SK-N-SH (cell line): ENCODE results near the gene ZKSCAN2.

Source experiments
- CHD2 ChIP-seq: fragments of 150-350 bp; IDR thresholded peaks from 2 replicates; pipeline ENCODE4 v1.6.1; 2018; ENCODE audit warnings: low read length; ENCODE audit not compliant: partially characterized antibody
- ELF1 ChIP-seq: IDR thresholded peaks from 2 replicates; pipeline ENCODE4 v1.4.0; 2012
- EP300 ChIP-seq, 2 experiments: IDR thresholded peaks; 2 replicates each; pipeline versions ENCODE4 v1.4.0 to v1.6.1; 2012; ENCODE audit warnings: borderline replicate concordance in 1 of 2, low read depth in 1 of 2, low read length in 1 of 2
- MXI1 ChIP-seq: IDR thresholded peaks from 2 replicates; pipeline ENCODE4 v1.6.1; 2012; ENCODE audit warnings: mild to moderate bottlenecking, low read depth, low read length, improper control_type of control experiment
- POLR2AphosphoS5 ChIP-seq: IDR thresholded peaks from 2 replicates; pipeline ENCODE4 v1.6.1; 2012; ENCODE audit warnings: low read depth, low read length
- TAF1 ChIP-seq: IDR thresholded peaks from 2 replicates; pipeline ENCODE4 v1.6.1; 2012; ENCODE audit warnings: low read depth, mild to moderate bottlenecking, low read length, moderate library complexity, borderline replicate concordance
- YY1 ChIP-seq: IDR thresholded peaks from 2 replicates; pipeline ENCODE4 v1.4.0; 2012; ENCODE audit warnings: low read depth, mild to moderate bottlenecking
- TF ChIP-seq, protein P1 (sequence below): fragments of 200-600 bp; sonication (generic); IDR thresholded peaks from 2 replicates; pipeline ENCODE4 v1.6.1; 2017; ENCODE audit warnings: antibody characterized with exemption, mild to moderate bottlenecking, moderate library complexity

DNA sequence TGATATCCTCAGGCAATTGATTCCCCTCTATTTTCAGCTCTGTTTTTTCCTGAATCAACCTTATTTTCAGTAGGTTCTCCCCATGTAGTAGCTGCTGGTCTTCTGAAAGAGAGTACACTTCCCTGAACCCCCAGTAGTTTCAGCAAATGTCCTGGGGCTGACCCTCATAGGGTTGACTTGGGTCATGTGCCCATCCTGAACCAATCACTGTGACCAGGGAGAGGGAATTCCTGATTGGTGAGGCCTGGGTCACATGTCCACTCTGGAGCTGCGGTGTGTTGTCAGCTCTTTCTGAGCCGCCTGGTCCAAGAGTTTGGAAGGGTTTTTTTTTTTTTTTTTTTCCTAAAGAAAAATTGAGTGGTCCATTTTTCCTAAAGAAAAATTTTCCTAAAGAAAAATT is 8.3 kb upstream of the ZKSCAN2 start:
- TF ChIP-seq, protein P1, sequence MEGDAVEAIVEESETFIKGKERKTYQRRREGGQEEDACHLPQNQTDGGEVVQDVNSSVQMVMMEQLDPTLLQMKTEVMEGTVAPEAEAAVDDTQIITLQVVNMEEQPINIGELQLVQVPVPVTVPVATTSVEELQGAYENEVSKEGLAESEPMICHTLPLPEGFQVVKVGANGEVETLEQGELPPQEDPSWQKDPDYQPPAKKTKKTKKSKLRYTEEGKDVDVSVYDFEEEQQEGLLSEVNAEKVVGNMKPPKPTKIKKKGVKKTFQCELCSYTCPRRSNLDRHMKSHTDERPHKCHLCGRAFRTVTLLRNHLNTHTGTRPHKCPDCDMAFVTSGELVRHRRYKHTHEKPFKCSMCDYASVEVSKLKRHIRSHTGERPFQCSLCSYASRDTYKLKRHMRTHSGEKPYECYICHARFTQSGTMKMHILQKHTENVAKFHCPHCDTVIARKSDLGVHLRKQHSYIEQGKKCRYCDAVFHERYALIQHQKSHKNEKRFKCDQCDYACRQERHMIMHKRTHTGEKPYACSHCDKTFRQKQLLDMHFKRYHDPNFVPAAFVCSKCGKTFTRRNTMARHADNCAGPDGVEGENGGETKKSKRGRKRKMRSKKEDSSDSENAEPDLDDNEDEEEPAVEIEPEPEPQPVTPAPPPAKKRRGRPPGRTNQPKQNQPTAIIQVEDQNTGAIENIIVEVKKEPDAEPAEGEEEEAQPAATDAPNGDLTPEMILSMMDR, result no peak
- TF ChIP-seq POLR2AphosphoS5 (no peak), CHD2 (no peak), MXI1 (no peak), ELF1 (no peak), YY1 (no peak), TAF1 (no peak), EP300 (IDR thresholded peaks at IDR 0.05; ENCODE audit: borderline replicate concordance in 1 of 2, low read depth in 1 of 2, low read length in 1 of 2) (no peak)
